Epithelial cell of esophagus (primary cell): ENCODE results near the gene MYNN.

Experiments
- DNase-seq: peaks from one replicate; pipeline ENCODE4 v3.0.0; 2010; ENCODE audit warnings: low read depth
- H3K4me3 ChIP-seq: 2 replicates; pipeline ENCODE4 v1.5.1; 2011; ENCODE audit warnings: mild to moderate bottlenecking, low read length, control low read depth
- CTCF ChIP-seq: IDR thresholded peaks from 2 replicates; pipeline ENCODE4 v1.5.1; 2011; ENCODE audit warnings: low read depth, mild to moderate bottlenecking, low read length, control low read depth, inconsistent platforms; ENCODE audit not compliant: insufficient read depth; ENCODE audit errors: missing control alignments

Gene MYNN

GRCh38 chr3:169813757-169814517 is 40.7 kb downstream of the MYNN start:
- TF ChIP-seq CTCF, result peak; percentile 43
- peak overlapping the region; percentile 3 for H3K4me3 ChIP-seq
- peak; percentile 55 for DNase-seq

DNA sequence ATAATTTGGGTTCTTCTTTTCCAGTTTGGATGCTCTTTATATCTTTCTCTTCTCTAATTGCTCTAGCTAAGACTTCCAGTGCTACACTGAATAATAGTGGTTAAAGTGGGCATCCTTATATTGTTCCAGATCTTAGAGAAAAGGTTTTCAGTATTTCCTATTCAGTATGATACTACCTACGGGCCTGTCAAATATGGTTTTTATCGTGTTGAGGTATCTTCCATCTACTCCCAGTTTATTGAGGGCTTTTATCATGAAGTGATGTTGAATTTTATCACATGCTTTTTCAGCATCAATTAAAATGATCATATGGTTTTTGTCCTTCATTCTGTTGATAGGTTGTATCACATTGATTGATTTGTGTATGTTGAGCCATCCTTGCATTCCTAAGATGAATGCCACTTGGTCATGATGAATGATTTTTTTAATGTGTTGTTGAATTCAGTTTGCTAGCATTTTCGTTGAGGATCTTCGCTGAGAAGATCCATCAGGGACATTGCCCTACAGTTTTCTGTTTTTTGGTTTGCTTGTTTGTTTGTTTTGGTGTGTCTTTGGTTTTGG is 42.5 kb downstream of the MYNN start:
- no peak for DNase-seq
- no peak overlapping the region for H3K4me3 ChIP-seq
- no peak for TF ChIP-seq CTCF

GRCh38 chr3:169818316-169818715 is 45.1 kb downstream of the MYNN start:
- no peak for TF ChIP-seq CTCF
- H3K4me3 ChIP-seq, result no peak overlapping the region
- peak; percentile 26 for DNase-seq

DNA sequence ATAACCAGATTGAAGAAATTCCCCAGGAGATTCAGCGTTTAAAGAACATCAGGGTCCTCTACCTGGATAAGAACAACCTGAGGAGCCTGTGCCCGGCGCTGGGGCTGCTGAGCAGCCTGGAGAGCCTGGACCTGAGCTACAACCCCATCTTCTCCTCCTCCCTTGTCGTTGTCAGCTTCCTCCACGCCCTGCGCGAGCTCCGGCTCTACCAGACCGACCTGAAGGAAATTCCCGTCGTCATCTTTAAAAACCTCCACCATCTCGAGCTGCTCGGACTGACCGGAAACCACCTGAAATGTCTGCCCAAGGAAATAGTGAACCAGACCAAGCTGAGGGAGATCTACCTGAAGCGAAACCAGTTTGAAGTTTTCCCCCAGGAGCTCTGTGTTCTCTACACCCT is 48.9 kb downstream of the MYNN start:
- no peak for TF ChIP-seq CTCF
- H3K4me3 ChIP-seq, result no peak overlapping the region
- no peak for DNase-seq

GRCh38 chr3:169822540-169822939 is 49.3 kb downstream of the MYNN start:
- DNase-seq, result no peak
- no peak overlapping the region for H3K4me3 ChIP-seq
- no peak for TF ChIP-seq CTCF

DNA sequence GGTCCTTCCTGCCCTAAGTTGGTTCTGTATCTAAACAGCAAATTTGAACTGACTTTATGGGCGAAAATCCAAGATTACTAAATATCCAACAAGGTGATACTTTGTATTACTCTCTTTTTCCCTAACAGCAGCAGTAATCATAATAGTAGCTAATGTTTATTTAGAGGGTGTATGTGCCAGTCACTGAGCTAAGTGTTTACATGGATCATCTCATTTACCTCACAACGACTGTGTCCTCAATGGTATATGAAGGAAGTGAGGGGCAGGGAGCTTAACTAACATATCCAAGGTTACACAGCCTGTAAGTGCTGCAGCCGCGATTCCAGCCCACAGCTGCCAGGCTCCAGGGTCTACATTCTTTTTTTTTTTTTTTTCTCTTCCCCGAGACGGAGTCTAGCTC is 49.8 kb downstream of the MYNN start:
- DNase-seq, result no peak
- no peak for TF ChIP-seq CTCF
- no peak overlapping the region for H3K4me3 ChIP-seq

DNA sequence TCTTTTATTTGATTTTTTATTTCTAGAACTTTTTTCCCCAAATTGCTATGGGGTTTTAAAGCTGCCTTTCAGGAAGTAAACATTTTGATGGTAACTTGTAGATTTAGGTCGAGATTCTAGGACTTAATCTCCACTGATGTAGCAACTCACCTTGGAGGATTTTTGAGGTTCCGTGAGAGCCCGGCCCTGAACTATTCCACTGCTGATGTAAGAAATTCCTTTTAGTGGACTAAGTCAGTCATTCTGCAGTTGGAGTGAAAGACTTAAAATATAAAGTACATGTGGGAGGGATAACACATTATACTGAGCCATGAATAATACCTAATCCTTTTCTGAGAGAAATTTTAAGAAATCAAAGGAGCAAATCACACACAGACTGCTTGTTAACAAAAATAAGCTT is 52.1 kb downstream of the MYNN start:
- no peak overlapping the region for H3K4me3 ChIP-seq
- no peak for TF ChIP-seq CTCF
- no peak for DNase-seq
